ENCODE data around the gene PSTK.

Gene PSTK

DNA sequence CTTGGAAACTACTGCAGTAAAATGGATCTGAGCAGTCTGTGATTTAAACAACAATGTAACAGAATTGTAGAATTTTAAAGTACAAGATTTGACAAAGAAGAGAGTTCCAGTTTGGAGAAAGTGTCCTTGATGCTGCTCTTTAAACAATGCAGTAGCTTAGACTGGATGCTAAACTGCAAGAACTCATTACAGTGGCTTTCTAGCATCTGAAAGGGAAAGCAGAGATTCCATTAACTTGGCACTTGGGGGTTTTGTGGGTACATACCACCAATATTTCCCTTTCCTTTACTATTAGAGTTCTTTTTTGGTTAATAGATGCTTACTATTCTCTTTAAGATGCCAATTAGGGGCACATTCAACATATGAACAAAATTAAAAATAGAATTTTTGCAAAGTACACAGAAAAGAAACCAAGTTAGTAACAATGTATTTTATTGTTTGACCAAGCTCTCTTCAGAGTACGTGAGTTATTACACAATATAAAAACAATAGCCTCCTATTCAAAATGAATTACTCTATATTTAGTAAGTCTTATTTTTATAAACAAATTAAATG is 11.9 kb downstream of the PSTK start:
- DNase-seq (ENCODE audit: low read depth), result no peak

DNA sequence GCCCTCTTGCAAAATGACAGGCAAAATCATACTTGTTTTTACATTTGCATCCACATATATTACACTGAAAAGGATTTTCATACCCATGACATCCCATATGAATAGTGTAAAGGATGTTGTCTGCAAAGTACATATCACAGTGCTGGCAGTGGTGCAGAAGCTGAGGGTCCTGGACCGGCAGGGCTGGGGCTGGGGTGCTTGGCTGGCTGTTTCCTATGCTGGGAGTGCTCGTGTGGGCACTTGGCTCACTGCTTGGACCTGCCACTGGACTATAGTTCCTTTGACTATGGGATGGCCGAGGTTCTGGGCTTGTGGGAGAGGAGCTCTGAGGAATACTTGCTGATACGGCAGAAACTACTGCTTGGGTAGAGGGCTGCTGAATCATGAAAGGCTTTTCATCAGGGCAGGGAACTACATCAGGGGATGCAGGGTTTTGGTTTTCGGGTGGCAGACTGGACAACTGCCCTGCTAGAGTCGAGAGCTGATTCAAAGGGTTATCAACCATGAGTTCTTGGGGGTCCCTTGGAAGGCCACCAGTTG is 13.7 kb downstream of the PSTK start:
- no peak for DNase-seq (ENCODE audit: low read depth)

DNA sequence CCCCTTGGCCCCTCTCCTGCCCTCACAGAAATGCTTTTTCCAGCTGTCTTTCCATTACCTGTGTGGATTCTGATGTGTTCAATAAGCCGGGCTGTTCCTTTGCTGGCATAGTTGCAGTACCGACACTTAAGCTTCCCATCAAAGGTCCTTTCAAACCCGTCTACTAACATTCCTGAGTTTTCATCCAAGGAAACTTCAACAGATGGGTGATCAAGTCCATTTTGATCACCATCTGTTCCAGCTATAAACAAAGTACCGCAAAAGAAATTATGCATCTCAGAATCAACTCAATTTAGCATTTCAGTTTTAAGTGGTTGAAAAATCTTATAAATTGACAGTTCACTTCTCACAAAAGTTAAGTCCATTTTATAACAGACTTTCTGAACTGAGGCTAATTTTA is 15.7 kb downstream of the PSTK start:
- DNase-seq (ENCODE audit: low read depth), result no peak

DNA sequence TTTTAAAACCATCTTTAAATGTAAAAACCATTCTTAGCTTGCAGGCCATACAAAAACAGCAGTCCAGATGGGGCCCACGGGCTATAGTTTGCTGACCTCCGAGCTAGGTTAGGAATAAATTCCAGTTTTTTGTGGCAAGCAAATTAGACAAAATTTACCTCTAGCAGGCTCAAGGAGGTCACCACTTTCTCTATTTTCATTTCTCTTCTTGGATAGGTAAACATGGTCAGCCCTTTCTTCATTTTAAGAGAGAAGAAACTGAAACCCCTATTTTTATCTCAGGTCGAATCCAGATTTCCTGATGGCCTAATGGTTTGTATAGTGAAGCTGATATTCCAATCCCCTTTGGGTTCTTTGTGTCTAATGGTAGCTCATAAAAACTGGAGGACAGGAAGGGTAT is 17.7 kb downstream of the PSTK start:
- no peak for DNase-seq (ENCODE audit: low read depth)

GRCh38 chr10:122998360-122998917 is 18.2 kb downstream of the PSTK start:
- DNase-seq (ENCODE audit: low read depth), result no peak

DNA sequence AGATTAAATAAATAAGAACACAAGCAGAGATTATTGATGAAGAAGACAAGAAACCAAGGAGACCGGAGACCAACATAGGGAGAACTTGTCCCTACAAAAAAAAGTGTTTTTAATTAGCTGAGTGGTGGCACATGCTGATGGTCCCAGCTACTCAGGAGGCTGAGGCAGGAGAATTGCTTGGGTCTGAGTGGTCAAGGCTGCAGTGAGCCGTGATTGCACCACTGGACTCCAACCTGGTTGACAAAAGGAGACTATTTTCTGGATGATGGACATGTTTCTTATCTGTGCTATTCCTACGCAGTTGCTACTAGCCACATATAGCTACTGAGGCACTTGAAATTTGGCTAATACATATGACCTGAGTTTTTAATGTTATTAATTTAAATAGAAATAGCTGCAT is 18.7 kb downstream of the PSTK start:
- DNase-seq (ENCODE audit: low read depth), result no peak

- DNase-seq (ENCODE audit: low read depth), result no peak
Observed at GRCh38 chr10:122999347-122999746, 19.1 kb downstream of the PSTK start.

DNA sequence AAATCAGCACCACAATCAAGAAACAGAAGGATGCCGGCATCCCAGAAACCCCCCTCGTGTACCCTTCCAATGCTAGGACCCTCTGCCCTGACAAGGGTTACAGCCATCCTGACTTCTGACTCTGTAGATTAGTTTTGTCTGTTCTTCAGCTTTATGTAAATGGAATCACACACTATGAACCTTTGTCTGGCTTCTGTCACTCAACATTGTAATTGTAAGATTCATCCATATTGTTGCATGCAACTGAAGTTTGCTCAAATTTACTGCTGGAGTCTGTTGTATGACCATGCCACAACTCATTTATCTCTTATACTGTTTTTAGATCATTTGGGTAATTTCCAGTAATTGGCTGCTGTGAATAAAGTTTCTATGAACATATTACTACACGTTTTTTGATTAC is 20.0 kb downstream of the PSTK start:
- DNase-seq (ENCODE audit: low read depth), result no peak

GRCh38 chr10:123001370-123001769 is 21.2 kb downstream of the PSTK start:
- no peak for DNase-seq (ENCODE audit: low read depth)

DNA sequence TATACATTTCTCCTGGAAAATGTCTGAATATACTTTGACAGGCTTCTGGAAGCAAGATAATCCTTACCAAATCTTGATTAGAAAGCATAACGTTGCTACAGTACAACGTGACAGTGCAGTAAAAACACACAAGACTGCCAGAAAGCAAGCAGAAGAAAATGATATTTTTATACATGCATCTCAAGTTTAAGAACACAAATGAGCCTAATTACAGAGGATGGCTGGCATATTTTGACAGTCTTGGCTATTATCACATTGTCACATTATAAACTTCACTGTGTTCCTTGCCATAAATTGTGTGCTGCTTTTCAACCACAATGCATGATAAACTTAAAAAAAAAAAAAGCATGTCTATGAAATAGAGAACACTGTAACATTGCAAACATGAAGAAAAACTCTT is 24.1 kb downstream of the PSTK start:
- DNase-seq (ENCODE audit: low read depth), result no peak

GRCh38 chr10:123007558-123008354 is 27.6 kb downstream of the PSTK start:
- DNase-seq (ENCODE audit: low read depth), result no peak

GRCh38 chr10:123008355-123009104 is 28.3 kb downstream of the PSTK start, which contains the start of the genes ACADSB and IKZF5:
TSS of gene ACADSB (plus strand) at chr10:123009006. CDS start at chr10:123009030, 24 bp downstream.
TSS of gene IKZF5 (minus strand) at chr10:123008795. CDS start at chr10:122998625, 10,170 bp downstream.
- peak; percentile 94 for DNase-seq (ENCODE audit: low read depth)

GRCh38 chr10:123009105-123009820 is 29.1 kb downstream of the PSTK start:
- DNase-seq (ENCODE audit: low read depth), result no peak

DNA sequence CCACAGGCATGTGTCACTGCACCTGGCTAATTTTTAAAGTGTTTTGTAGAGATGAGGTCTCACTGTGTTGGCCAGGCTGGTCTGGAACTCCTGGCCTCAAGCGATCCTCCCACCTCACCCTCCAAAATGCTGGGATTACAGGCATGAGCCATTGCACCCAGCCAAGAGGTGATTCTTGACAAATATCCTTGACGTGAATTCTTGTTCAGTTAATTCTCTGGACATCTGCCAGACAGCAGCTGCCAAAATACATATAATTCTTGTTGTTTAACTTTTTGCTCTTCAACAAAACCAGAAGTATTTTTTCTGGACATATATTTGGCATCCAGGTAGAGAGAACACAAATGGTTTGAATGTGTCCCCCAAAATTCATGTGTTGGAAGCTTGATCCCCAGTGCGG is 31.8 kb downstream of the PSTK start:
- DNase-seq (ENCODE audit: low read depth), result no peak

DNA sequence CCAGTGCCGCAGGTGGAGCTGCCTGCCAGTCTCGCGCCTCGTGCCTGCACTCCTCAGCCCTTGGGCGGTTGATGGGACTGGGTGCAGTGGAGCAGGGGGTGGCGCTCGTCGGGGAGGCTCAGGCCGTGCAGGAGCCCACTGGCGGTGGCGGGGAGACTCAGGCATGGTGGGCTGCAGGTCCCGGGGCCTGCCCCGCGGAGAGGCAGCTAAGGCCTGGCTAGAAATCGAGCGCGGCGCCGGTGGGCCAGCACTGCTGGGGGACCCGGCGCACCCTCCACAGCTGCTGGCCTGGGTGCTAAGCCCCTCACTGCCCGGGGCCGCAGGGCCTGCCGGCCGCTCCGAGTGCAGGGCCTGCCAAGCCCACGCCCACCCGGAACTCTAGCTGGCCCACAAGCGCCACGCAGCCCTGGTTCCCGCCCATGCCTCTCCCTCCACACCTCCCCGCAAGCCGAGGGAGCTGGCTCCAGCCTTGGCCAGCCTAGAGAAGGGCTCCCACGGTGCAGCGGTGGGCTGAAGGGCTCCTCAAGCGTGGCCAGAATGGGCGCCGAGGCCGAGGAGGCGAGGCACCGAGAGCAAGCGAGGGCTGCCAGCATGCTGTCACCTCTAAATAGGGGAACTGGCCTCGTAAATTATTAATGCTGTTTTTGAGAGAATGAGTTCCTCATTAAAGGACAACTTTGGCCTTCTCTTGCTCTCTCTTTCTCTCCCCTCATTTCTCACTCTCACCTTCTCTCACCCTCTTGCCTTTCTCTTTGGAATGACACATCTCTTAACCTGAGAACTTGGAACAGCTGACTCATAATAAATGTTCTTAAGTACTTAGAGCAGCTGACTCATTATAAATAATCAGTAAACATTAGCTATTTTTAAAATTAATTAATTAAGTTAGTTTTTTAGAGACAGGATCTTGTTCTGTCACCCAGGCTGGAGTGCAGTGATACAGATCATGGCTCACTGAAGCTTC is 33.5 kb downstream of the PSTK start:
- DNase-seq (ENCODE audit: low read depth), result no peak

DNA sequence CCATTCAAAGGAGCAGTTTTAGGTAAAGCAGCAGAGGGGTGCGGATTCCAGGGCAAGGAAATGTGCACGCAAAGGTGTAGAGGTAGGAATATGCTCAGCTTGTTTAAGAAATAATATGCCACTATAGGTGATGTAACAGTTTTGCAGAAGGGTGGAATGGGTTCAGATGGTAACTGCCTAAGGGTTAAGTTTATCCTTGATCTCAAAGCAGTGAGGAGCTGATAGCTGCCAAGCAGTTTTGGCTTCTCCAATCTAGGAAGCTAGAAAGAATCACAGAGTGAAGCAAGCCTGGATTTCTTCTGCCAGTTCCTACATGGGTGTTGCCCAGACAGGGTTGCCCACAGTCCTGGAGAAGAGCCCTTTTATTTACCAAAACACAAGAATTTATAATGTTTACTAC is 34.6 kb downstream of the PSTK start:
- DNase-seq (ENCODE audit: low read depth), result no peak

DNA sequence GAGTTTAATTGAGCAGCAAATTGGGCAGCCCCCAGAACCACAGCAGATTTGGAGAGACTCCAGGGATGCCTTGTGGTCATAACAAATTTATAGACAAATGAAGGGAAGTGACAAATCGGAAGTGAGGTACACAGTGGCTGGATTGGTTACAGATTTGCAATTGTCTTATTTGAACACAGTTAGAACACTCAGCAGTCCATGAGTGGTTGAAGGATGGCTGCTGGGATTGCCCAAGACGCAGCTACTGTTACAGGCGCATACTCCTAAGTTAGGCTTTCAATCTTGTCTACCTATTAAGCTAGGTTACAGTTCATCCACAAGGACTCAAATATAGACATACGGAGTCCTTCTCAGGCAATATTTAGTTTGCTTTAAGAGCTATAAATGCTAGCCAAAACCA is 36.0 kb downstream of the PSTK start:
- no peak for DNase-seq (ENCODE audit: low read depth)

GRCh38 chr10:123017421-123018165 is 37.4 kb downstream of the PSTK start:
- DNase-seq (ENCODE audit: low read depth), result no peak

- no peak for DNase-seq (ENCODE audit: low read depth)
Observed at GRCh38 chr10:123018531-123018930, 38.3 kb downstream of the PSTK start.

GRCh38 chr10:123019264-123019663 is 39.1 kb downstream of the PSTK start:
- no peak for DNase-seq (ENCODE audit: low read depth)
